Right cardiac atrium (tissue), 5 donors: ENCODE measurements around the gene MACROD2. TPM values are rescaled to one million over a fixed set of nuclear protein-coding genes. Genes with fewer than 3 reads are reported as not detected.

Experiments used
- ATAC-seq, 2 donors: fragments of 200-7000 bp; cut with Tn5 transposase; one replicate each; pipeline versions ENCODE4 v1.8.0 to v1.9.1; 2020; ENCODE audit warnings: moderate library complexity in 2 of 2, mild to moderate bottlenecking in 1 of 2
- DNase-seq, 3 donors: peaks; one replicate each; pipeline ENCODE4 v3.0.0-alpha.2; 2020
- H3K27ac ChIP-seq: one replicate; pipeline ENCODE4 v1.5.1; 2013; ENCODE audit warnings: mild to moderate bottlenecking, low read length, control low read depth, moderate library complexity
- H3K27me3 ChIP-seq: one replicate; pipeline ENCODE4 v1.6.1; 2013; ENCODE audit not compliant: control insufficient read depth, insufficient read depth
- H3K4me1 ChIP-seq: one replicate; pipeline ENCODE4 v1.6.1; 2013; ENCODE audit warnings: low read length; ENCODE audit not compliant: control insufficient read depth, insufficient read depth
- H3K4me3 ChIP-seq: one replicate; pipeline ENCODE4 v1.5.1; 2013; ENCODE audit warnings: low read length, control low read depth
- H3K9me3 ChIP-seq: one replicate; pipeline ENCODE4 v1.6.1; 2013; ENCODE audit warnings: low read length; ENCODE audit not compliant: control insufficient read depth
- WGBS: extraction: QIAGEN DNeasy Blood & Tissue Kit; methylation state at CpG from one replicate; pipeline ENCODE4 v1.1.7; 2013; 5-methylcytosine and 5-hydroxymethylcytosine counted together
- intact Hi-C, 4 donors: fragments of 100-400 bp; cut with DNase I; formaldehyde crosslinking; loops; one replicate each; pipeline versions ENCODE4 v1.11.0 to v1.14.0; 2022 to 2023
- polyA plus RNA-seq: library from polyadenylated mRNA; stranded (reverse); fragments of 200-250 nt; gene quantifications from one replicate; pipeline ENCODE4 v1.2.3, GENCODE V29; 2013
- total RNA-seq, 4 donors: library from RNA; stranded (reverse); fragmentation: NEBNext Ultra II Directional; extraction: Animal tissue kit (Norgen Biotek cat#: 25700); gene quantifications; one replicate each; pipeline ENCODE4 v1.2.1, GENCODE V29; 2021
- donor health status: healthy with polysubstance abuse.
- donor health status: DM: no; HTN: yes; CAD: no.
- donor health status: DM: no; HTN: no; CAD: no.
- donor health status: DM: no; HTN: yes; CAD: no; lungs with severe emphysema.
- donor health status: DM: yes; HTN: yes; CAD: no.

The MACROD2 gene
- total and polyA plus RNA-seq, 5 donors, result 0.61 to 4.4 (median 2.4) TPM

DNA sequence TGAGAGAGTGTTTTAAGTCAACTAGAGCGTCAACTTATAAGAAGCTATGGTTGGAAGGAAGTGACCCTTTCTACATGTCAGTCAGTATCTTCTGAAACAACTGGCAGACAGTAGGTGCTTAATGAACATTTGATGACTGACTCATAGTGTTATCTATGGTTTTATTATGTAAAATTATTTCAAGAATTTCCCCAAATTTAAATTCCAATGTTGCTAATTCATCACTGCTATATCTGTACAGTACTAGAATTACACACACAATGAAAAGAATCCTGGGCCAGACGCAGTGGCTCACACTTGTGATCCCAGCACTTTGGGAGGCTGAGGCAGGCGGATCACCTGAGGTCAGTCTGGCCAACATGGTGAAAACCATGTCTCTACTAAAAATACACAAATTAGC, 1063.5 kb downstream of the MACROD2 start:
- Histone ChIP-seq H3K27me3 (no peaks in the 10 kb centered on the region), H3K9me3 (no peaks in the 10 kb centered on the region), H3K4me3 (no peak overlapping the region), H3K4me1 (no peaks in the 10 kb centered on the region), H3K27ac (no peak overlapping the region)
- 72% methylated on average over 3 of the region's 3 CpGs for WGBS
- intact Hi-C loops, result no loop called here
- no peak for ATAC-seq
- DNase-seq, result no peak

DNA sequence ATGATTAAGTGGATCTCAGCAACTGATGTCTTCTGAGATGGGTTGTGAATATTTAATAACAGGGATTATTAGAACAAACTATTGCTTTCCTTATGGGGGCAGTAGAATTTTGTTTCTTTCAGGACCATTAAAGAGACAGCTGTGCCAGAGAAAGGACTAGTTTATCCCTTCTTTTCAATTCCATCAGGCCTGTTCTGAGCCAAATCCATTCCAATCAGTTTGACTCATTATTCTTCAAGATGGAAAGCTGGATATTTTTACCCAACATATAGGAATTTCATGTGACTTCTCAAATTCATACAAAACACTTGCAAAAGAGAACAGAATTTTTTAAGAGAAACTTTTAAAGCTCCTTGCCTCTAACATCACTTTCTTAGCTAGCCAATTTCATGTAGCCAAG, 1064.1 kb downstream of the MACROD2 start:
- Histone ChIP-seq H3K9me3 (no peaks in the 10 kb centered on the region), H3K27me3 (no peaks in the 10 kb centered on the region), H3K4me1 (no peaks in the 10 kb centered on the region), H3K27ac (no peak overlapping the region), H3K4me3 (no peak overlapping the region)
- no peak for DNase-seq
- ATAC-seq, result no peak
- intact Hi-C loops, result no loop called here

- DNase-seq (no peak), ATAC-seq (no peak)
- H3K4me1 ChIP-seq, result no peaks in the 10 kb centered on the region
- 80% methylated on average over 8 of the region's 8 CpGs for WGBS
- H3K4me3 ChIP-seq, result no peak overlapping the region
- intact Hi-C loops, result no loop called here
- H3K27me3 ChIP-seq, result no peaks in the 10 kb centered on the region
- H3K27ac ChIP-seq, result no peak overlapping the region
- H3K9me3 ChIP-seq, result no peaks in the 10 kb centered on the region
Measured at GRCh38 chr20:15060265-15061060, 1065.1 kb downstream of the MACROD2 start.

- WGBS, result 90% methylated on average over 2 of the region's 2 CpGs
- intact Hi-C loops, result no loop called here
Measured at GRCh38 chr20:15061061-15061430, 1065.7 kb downstream of the MACROD2 start.

GRCh38 chr20:15061955-15062354, 1066.6 kb downstream of the MACROD2 start:
- no peak for ATAC-seq

More at GRCh38 chr20:15061061-15061430, 1065.7 kb downstream of the MACROD2 start:
- Histone ChIP-seq H3K4me1 (no peaks in the 10 kb centered on the region), H3K4me3 (no peak overlapping the region), H3K9me3 (no peaks in the 10 kb centered on the region), H3K27ac (no peak overlapping the region), H3K27me3 (no peaks in the 10 kb centered on the region)
- DNase-seq (no peak), ATAC-seq (no peak)

DNA sequence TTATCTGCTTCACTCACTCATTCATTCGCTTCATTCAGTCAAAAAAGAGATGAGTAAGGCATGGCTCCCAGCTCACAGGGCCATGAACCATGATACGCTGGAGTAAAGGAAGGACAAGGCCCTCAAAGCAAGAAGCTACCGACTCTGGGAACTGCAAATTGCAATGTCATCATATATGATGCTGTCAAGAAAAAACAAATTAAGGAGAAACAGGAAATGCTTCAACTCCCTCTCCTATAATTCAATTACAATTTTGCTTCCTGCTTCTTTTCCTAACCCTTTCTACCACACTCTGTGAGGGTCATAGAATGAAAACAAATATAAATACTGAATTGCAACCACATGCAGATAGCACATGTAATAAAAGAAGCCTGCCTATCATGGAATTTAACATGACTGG, 1067.8 kb downstream of the MACROD2 start:
- WGBS, result 65% methylated on average over 3 of the region's 3 CpGs
- no peaks in the 10 kb centered on the region for H3K27me3 ChIP-seq
- intact Hi-C loops, result no loop called here
- DNase-seq (no peak), ATAC-seq (no peak)
- no peak overlapping the region for H3K27ac ChIP-seq
- H3K9me3 ChIP-seq, result no peaks in the 10 kb centered on the region
- no peaks in the 10 kb centered on the region for H3K4me1 ChIP-seq
- H3K4me3 ChIP-seq, result no peak overlapping the region

More at GRCh38 chr20:15061955-15062354, 1066.6 kb downstream of the MACROD2 start:
- 79% methylated on average over 1 of the region's 1 CpG for WGBS
- Histone ChIP-seq H3K4me3 (no peak overlapping the region), H3K9me3 (no peaks in the 10 kb centered on the region), H3K27me3 (no peaks in the 10 kb centered on the region), H3K4me1 (no peaks in the 10 kb centered on the region), H3K27ac (no peak overlapping the region)
- DNase-seq, result no peak
- intact Hi-C loops, result no loop called here

DNA sequence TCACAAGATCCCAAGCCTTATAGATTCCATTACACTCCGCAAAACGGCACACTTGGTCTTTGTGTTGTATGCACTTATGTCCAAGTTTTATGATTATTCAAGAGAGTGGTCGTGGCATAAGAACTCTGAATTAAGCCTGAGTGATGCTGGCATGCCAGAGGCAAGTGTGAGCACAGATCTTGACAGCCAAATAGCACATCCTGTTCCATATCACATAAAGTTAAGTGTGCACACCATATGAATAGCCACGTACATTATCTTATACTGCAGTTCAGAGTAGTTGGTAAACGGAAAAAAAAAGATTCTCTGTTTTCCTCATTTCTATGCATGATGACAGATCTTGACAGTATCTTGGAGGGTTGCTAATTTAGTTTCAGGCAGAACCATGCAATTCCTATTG, 1069.4 kb downstream of the MACROD2 start:
- WGBS, result 49% methylated on average over 5 of the region's 5 CpGs
- no peak overlapping the region for H3K4me3 ChIP-seq
- no peaks in the 10 kb centered on the region for H3K27me3 ChIP-seq
- H3K4me1 ChIP-seq, result no peaks in the 10 kb centered on the region
- no peak for ATAC-seq
- H3K9me3 ChIP-seq, result no peaks in the 10 kb centered on the region
- H3K27ac ChIP-seq, result no peak overlapping the region
- DNase-seq, result no peak
- intact Hi-C loops, result no loop called here

DNA sequence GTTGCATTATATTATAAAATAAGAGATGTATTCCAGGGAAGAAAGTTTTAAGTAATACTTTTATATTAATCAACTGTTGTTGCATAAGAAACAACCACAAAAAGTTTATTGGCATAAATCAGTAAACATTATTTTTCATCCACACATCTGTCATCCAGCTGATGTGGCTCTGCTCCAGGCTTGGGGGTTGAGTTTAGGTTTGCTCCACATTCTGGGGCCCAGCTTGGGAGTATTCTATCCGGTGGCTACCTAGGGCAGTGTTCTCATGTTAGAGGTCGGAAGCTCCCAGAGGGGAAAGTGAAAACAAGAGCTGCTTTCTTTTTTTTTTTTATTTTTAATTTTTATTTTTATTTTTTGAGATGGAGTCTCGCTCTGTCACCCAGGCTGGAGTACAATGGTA, 1070.5 kb downstream of the MACROD2 start:
- H3K27me3 ChIP-seq, result no peaks in the 10 kb centered on the region
- no peaks in the 10 kb centered on the region for H3K9me3 ChIP-seq
- ATAC-seq (no peak), DNase-seq (no peak)
- no peaks in the 10 kb centered on the region for H3K4me1 ChIP-seq
- no peak overlapping the region for H3K27ac ChIP-seq
- 73% methylated on average over 3 of the region's 3 CpGs for WGBS
- no peak overlapping the region for H3K4me3 ChIP-seq
- intact Hi-C loops, result no loop called here

GRCh38 chr20:15068486-15068885, 1073.2 kb downstream of the MACROD2 start:
- H3K27me3 ChIP-seq, result no peaks in the 10 kb centered on the region
- DNase-seq, result no peak
- no peak for ATAC-seq
- no peak overlapping the region for H3K27ac ChIP-seq
- no peaks in the 10 kb centered on the region for H3K9me3 ChIP-seq
- no peak overlapping the region for H3K4me3 ChIP-seq
- intact Hi-C loops, result no loop called here
- H3K4me1 ChIP-seq, result no peaks in the 10 kb centered on the region

DNA sequence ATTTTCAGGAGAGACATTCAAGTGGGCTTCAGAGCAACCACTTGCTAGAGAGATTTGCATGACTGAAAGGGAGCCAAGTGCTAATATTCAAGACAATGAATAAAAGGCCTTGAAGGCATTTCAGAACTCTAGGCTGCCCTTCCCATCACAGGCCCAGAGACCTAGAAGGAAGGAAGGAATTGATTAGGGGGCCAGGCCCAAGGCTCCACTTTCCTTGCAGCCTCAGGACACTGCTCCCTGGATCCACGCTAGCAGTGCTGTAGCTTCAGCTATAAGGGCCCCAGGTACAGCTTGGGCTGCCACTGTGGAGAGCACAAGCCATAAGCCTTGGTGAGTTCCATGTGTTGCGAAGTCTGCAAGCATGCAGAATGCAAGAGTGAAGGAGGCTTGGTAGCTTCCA, 1074.0 kb downstream of the MACROD2 start:
- intact Hi-C loops, result no loop called here
- H3K9me3 ChIP-seq, result no peaks in the 10 kb centered on the region
- no peak overlapping the region for H3K4me3 ChIP-seq
- no peak overlapping the region for H3K27ac ChIP-seq
- H3K27me3 ChIP-seq, result no peaks in the 10 kb centered on the region
- 93% methylated on average over 2 of the region's 2 CpGs for WGBS
- H3K4me1 ChIP-seq, result no peaks in the 10 kb centered on the region
- ATAC-seq (no peak), DNase-seq (no peak)

- WGBS, result 50% methylated on average over 2 of the region's 2 CpGs
- DNase-seq (no peak), ATAC-seq (no peak)
- H3K27me3 ChIP-seq, result no peaks in the 10 kb centered on the region
- H3K4me1 ChIP-seq, result no peaks in the 10 kb centered on the region
- intact Hi-C loops, result no loop called here
- no peaks in the 10 kb centered on the region for H3K9me3 ChIP-seq
- no peak overlapping the region for H3K27ac ChIP-seq
- H3K4me3 ChIP-seq, result no peak overlapping the region
Measured at GRCh38 chr20:15071085-15071808, 1075.9 kb downstream of the MACROD2 start.
